Type B pancreatic cell (in vitro differentiated cells): Measurements from ENCODE around the gene RIF1. TPM values are rescaled to one million over a fixed set of nuclear protein-coding genes. Genes with fewer than 3 reads are reported as not detected.

Experiments
- DNase-seq: peaks from one replicate; pipeline ENCODE4 v3.0.0; 2021; ENCODE audit warnings: mixed read lengths; ENCODE audit not compliant: unreplicated experiment; ENCODE audit errors: extremely low spot score
- H3K27ac Mint-ChIP-seq: 2 replicates; pipeline ENCODE4 v1.8.0; 2021; ENCODE audit warnings: mild to moderate bottlenecking, mixed read lengths
- H3K27me3 Mint-ChIP-seq: 2 replicates; pipeline ENCODE4 v1.8.0; 2021; ENCODE audit warnings: mixed read lengths
- H3K36me3 Mint-ChIP-seq: 2 replicates; pipeline ENCODE4 v1.8.0; 2021; ENCODE audit warnings: mixed read lengths
- H3K4me1 Mint-ChIP-seq: one replicate; pipeline ENCODE4 v1.8.0; 2021; ENCODE audit warnings: mixed read lengths; ENCODE audit not compliant: unreplicated experiment
- H3K4me3 Mint-ChIP-seq: 2 replicates; pipeline ENCODE4 v1.8.0; 2021; ENCODE audit warnings: mild to moderate bottlenecking, mixed read lengths
- H3K9me3 Mint-ChIP-seq: 2 replicates; pipeline ENCODE4 v1.8.0; 2021; ENCODE audit warnings: mixed read lengths
- total RNA-seq: library from RNA; stranded (reverse); gene quantifications from 2 replicates; pipeline ENCODE4 v1.2.1, GENCODE V29; 2021; ENCODE audit warnings: low replicate concordance
- TF ChIP-seq, protein P1 (sequence below): fragments of 200-600 bp; sonication (generic); conservative IDR thresholded peaks from 2 replicates; pipeline ENCODE4 v1.5.0; 2021; ENCODE audit warnings: antibody characterized with exemption, mild to moderate bottlenecking

RIF1 gene
- total RNA-seq, 1 donor from 2014 or later: 48.7 TPM

DNA sequence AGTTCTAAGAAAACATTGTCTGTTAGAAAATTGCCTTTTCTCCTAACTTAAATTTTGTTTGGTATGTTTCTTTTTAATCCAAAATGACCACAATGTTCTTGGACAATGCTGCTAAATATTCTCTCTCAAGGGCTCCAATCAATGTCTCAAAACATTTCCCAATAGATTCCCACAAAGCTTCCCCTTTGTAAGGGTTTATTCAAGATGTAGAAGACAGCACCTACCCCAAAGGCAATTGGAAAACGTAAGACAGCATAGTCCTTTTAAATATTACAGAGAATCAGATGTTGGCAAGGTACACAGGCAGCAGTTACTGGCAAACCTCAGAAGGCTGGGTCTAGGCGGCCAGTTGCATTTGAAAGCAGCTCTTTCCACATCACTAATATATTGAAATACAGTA lies 18.3 kb upstream of the RIF1 start:
- Mint-ChIP-seq H3K27ac (no peak overlapping the region), H3K36me3 (no peaks in the 10 kb centered on the region), H3K27me3 (no peaks in the 10 kb centered on the region), H3K4me3 (no peak overlapping the region), H3K9me3 (no peaks in the 10 kb centered on the region), H3K4me1 (no peaks in the 10 kb centered on the region)
- TF ChIP-seq, protein P1, sequence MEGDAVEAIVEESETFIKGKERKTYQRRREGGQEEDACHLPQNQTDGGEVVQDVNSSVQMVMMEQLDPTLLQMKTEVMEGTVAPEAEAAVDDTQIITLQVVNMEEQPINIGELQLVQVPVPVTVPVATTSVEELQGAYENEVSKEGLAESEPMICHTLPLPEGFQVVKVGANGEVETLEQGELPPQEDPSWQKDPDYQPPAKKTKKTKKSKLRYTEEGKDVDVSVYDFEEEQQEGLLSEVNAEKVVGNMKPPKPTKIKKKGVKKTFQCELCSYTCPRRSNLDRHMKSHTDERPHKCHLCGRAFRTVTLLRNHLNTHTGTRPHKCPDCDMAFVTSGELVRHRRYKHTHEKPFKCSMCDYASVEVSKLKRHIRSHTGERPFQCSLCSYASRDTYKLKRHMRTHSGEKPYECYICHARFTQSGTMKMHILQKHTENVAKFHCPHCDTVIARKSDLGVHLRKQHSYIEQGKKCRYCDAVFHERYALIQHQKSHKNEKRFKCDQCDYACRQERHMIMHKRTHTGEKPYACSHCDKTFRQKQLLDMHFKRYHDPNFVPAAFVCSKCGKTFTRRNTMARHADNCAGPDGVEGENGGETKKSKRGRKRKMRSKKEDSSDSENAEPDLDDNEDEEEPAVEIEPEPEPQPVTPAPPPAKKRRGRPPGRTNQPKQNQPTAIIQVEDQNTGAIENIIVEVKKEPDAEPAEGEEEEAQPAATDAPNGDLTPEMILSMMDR: no peak
- no peak for DNase-seq

DNA sequence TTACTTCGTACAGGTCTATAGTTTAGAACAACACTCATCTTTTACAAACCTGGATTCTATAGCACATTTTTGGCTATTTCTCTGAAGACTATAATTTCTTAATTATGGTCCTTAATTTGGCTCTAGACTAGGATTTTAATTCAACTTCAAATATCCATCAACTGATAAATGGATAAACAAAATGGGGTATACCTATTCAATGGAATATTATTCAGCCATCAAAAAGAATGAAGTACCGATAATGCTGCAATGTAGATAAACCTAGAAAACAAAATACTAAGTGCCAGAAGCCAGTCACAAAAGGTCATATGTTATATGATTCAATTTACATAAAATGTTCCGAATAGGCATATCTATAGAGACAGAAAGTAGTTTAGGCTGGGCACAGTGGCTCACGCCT lies 15.2 kb upstream of the RIF1 start:
- no peak overlapping the region for H3K4me3 Mint-ChIP-seq
- H3K9me3 Mint-ChIP-seq: no peaks in the 10 kb centered on the region
- H3K36me3 Mint-ChIP-seq: no peaks in the 10 kb centered on the region
- TF ChIP-seq, protein P1: no peak
- H3K4me1 Mint-ChIP-seq: no peaks in the 10 kb centered on the region
- H3K27ac Mint-ChIP-seq: no peak overlapping the region
- no peak for DNase-seq
- H3K27me3 Mint-ChIP-seq: no peaks in the 10 kb centered on the region

DNA sequence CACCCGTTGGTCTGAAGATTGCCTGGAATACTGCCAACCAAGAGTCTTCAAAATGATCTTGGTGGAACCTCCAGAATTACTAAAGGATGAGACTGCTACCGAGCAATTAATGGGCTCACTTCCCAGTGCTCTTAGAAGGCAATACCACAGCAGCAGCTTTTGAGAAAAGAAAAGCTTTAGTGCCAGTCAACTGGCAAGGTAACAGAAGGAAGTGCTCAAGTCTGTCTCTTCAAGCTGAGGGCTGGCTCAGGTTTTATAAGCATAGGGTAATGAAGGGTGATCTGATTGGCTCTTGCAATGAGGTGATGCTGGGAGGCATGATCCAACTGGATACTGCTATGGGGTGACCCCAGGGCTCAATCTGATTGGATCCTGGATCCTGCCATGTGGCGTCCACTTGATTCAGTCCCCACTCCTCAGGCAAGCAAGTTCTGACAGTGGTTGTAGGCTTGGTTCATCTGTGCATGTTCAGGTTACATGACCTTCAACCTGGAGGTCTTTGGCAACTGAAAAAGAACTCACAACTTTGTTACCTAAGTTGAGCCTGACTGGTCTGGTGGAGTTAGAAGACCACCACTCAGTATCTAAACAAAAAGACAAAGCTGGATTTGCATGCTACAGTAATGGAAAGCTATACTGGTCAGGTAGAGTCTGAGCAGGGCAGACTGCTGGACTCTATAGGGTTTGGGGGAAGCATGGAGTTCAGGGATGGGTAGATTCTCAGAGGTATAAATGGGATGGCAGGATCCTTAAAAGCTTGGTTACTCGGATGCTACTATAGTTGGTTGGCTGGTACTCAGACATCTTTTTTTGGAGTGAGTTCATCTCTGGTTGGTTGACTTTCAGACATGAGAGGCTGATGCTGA lies 14.0 kb upstream of the RIF1 start:
- Mint-ChIP-seq H3K27me3 (no peaks in the 10 kb centered on the region), H3K4me1 (no peaks in the 10 kb centered on the region), H3K36me3 (no peaks in the 10 kb centered on the region), H3K9me3 (no peaks in the 10 kb centered on the region), H3K4me3 (no peak overlapping the region), H3K27ac (no peak overlapping the region)
- no peak for DNase-seq
- TF ChIP-seq, protein P1: no peak

DNA sequence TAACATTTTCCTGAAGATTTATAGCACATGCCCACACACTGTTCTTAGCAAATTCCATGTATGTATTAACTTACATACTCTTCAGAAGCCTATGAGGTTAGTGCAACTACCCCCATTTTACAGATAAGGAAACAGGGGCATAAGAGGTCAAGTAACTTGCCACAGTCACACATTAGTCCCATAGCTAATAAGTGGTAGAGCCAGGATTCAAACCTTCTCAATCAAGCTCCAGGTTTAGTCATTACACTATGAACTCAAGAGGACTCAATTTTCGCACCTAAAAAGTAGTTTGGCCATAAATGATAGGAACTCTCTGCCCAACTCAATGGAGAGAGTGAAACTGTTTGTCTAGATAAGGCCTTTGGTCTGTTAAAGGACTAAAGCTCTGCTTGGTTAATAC lies 9.7 kb upstream of the RIF1 start:
- H3K4me3 Mint-ChIP-seq: no peak overlapping the region
- no peaks in the 10 kb centered on the region for H3K27me3 Mint-ChIP-seq
- H3K36me3 Mint-ChIP-seq: no peaks in the 10 kb centered on the region
- no peak for DNase-seq
- H3K27ac Mint-ChIP-seq: no peak overlapping the region
- no peaks in the 10 kb centered on the region for H3K9me3 Mint-ChIP-seq
- no peaks in the 10 kb centered on the region for H3K4me1 Mint-ChIP-seq
- TF ChIP-seq, protein P1: no peak

DNA sequence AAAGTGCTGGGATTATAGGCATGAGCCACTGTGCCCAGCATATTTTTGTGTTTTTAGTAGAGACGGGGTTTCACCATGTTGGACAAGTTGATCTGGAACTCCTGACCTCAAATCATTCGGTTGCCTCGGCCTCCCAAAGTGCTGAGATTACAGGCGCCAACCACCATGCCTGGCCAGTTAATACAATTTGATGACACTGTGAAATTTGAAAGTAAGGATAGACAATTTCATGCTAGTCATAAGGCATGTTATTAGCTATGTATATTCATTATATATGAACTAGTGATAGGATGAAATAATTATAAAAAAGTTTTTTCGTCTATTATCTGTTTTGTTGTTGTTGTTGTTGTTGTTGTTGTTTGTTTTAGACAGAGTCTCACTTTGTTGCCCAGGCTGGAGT lies 8.6 kb upstream of the RIF1 start:
- Mint-ChIP-seq H3K27me3 (no peaks in the 10 kb centered on the region), H3K9me3 (no peaks in the 10 kb centered on the region), H3K4me1 (no peaks in the 10 kb centered on the region), H3K4me3 (no peak overlapping the region), H3K27ac (no peak overlapping the region), H3K36me3 (no peaks in the 10 kb centered on the region)
- TF ChIP-seq, protein P1: no peak
- no peak for DNase-seq
